HG03378 (cell line): ENCODE measurements around the gene COTL1.

Source experiments
- ATAC-seq: cut with Tn5 transposase; IDR thresholded peaks from one replicate; pipeline ENCODE4 v1.9.1; 2021; ENCODE audit warnings: mild to moderate bottlenecking, moderate library complexity; ENCODE audit not compliant: unreplicated experiment

Gene COTL1

GRCh38 chr16:84617791-84618580 lies at the start of gene COTL1:
COTL1 (minus strand) TSS chr16:84618078; CDS start chr16:84617914, 164 bp downstream.
- peak; percentile 48 for ATAC-seq

- no peak for ATAC-seq
Measured at GRCh38 chr16:84665843-84666242, 48.0 kb upstream of the COTL1 start.

- ATAC-seq, result no peak
Measured at GRCh38 chr16:84665359-84665758, 47.5 kb upstream of the COTL1 start.

- ATAC-seq, result peak; percentile 80
Measured at GRCh38 chr16:84663433-84664101, 45.7 kb upstream of the COTL1 start.

- no peak for ATAC-seq
Measured at GRCh38 chr16:84662471-84662870, 44.6 kb upstream of the COTL1 start.

GRCh38 chr16:84661418-84662060 lies 43.7 kb upstream of the COTL1 start:
- no peak for ATAC-seq

- ATAC-seq, result no peak
Measured at GRCh38 chr16:84660973-84661372, 43.1 kb upstream of the COTL1 start.

- no peak for ATAC-seq
Measured at GRCh38 chr16:84659656-84660300, 41.9 kb upstream of the COTL1 start.

- ATAC-seq, result no peak
Measured at GRCh38 chr16:84658690-84659089, 40.8 kb upstream of the COTL1 start.

- no peak for ATAC-seq
Measured at GRCh38 chr16:84657229-84657837, 39.5 kb upstream of the COTL1 start.

- ATAC-seq, result no peak
Measured at GRCh38 chr16:84656649-84657048, 38.8 kb upstream of the COTL1 start.

GRCh38 chr16:84654998-84655397 lies 37.1 kb upstream of the COTL1 start:
- no peak for ATAC-seq

- no peak for ATAC-seq
Measured at GRCh38 chr16:84654238-84654637, 36.4 kb upstream of the COTL1 start.

- ATAC-seq, result no peak
Measured at GRCh38 chr16:84652566-84652965, 34.7 kb upstream of the COTL1 start.

GRCh38 chr16:84650062-84650991 lies 32.4 kb upstream of the COTL1 start:
- no peak for ATAC-seq

- no peak for ATAC-seq
Measured at GRCh38 chr16:84649511-84649861, 31.6 kb upstream of the COTL1 start.

- ATAC-seq, result no peak
Measured at GRCh38 chr16:84648595-84649510, 31.0 kb upstream of the COTL1 start.

- no peak for ATAC-seq
Measured at GRCh38 chr16:84647828-84648594, 30.1 kb upstream of the COTL1 start, which contains the start of gene KLHL36. KLHL36 (plus strand) TSS chr16:84648511; CDS start chr16:84650868, 2,357 bp downstream.
